GM12878 (cell line): ENCODE data around the gene PPM1G. TPM values are rescaled to one million over a fixed set of nuclear protein-coding genes. Genes with fewer than 3 reads are reported as not detected.

Source experiments
- BHLHE40 ChIP-seq, 2 experiments: fragments of 450-650 bp in 1 of 2; IDR thresholded peaks; 2 replicates each; pipeline ENCODE4 v1.6.1; 2011 to 2017; ENCODE audit warnings: low read depth in 2 of 2, borderline replicate concordance in 1 of 2, improper control_type of control experiment in 1 of 2, low read length in 1 of 2, mild to moderate bottlenecking in 1 of 2
- E4F1 ChIP-seq: fragments of 450-650 bp; IDR thresholded peaks from 2 replicates; pipeline ENCODE4 v1.6.1; 2018; ENCODE audit warnings: borderline replicate concordance, mild to moderate bottlenecking; ENCODE audit not compliant: partially characterized antibody
- EP300 ChIP-seq, 2 experiments: fragments of 150-350 bp in 1 of 2; IDR thresholded peaks; 2 replicates each; pipeline ENCODE4 v1.6.1; 2011 to 2012; ENCODE audit warnings: low read depth in 2 of 2, low read length in 2 of 2, borderline replicate concordance in 1 of 2, improper control_type of control experiment in 1 of 2, inconsistent platforms in 1 of 2; ENCODE audit not compliant: control insufficient read depth in 1 of 2
- ETV6 ChIP-seq, 2 experiments: fragments of 450-650 bp in 1 of 2; IDR thresholded peaks in 1 of 2; conservative IDR thresholded peaks in 1 of 2; 2 replicates each; pipeline ENCODE4 v1.6.1; 2014; ENCODE audit warnings: antibody characterized with exemption in 1 of 2, borderline replicate concordance in 1 of 2, low read depth in 1 of 2, mild to moderate bottlenecking in 1 of 2, moderate library complexity in 1 of 2
- GABPA ChIP-seq: IDR thresholded peaks from 2 replicates; pipeline ENCODE4 v1.6.1; 2014; ENCODE audit warnings: antibody characterized with exemption, low read depth, mild to moderate bottlenecking, inconsistent platforms
- HCFC1 ChIP-seq: fragments of 150-350 bp; IDR thresholded peaks from 2 replicates; pipeline ENCODE4 v1.6.1; 2014; ENCODE audit warnings: low read length
- MEF2A ChIP-seq: IDR thresholded peaks from 2 replicates; pipeline ENCODE4 v1.6.1; 2011; ENCODE audit warnings: low read depth, mild to moderate bottlenecking, low read length, moderate library complexity; ENCODE audit not compliant: insufficient read depth
- MEF2B ChIP-seq: fragments of 450-650 bp; IDR thresholded peaks from 2 replicates; pipeline ENCODE4 v1.6.1; 2018; ENCODE audit warnings: mild to moderate bottlenecking, moderate library complexity; ENCODE audit not compliant: partially characterized antibody, poor library complexity, severe bottlenecking
- MXI1 ChIP-seq: fragments of 150-350 bp; IDR thresholded peaks from 2 replicates; pipeline ENCODE4 v1.6.1; 2011; ENCODE audit warnings: low read depth, mild to moderate bottlenecking, inconsistent platforms, low read length, improper control_type of control experiment
- NRF1 ChIP-seq: conservative IDR thresholded peaks from 2 replicates; pipeline ENCODE4 v1.6.1; 2011; ENCODE audit warnings: mild to moderate bottlenecking, low read depth, low read length, improper control_type of control experiment
- POU2F2 ChIP-seq: IDR thresholded peaks from 3 replicates; pipeline ENCODE4 v1.6.1; 2011; ENCODE audit warnings: low read depth, mild to moderate bottlenecking, low read length, borderline replicate concordance
- RAD21 ChIP-seq: IDR thresholded peaks from 2 replicates; pipeline ENCODE4 v1.6.1; 2011; ENCODE audit warnings: mild to moderate bottlenecking, low read depth, low read length, moderate library complexity; ENCODE audit not compliant: insufficient read depth
- RUNX3 ChIP-seq: IDR thresholded peaks from 2 replicates; pipeline ENCODE4 v1.6.1; 2012; ENCODE audit warnings: low read length, inconsistent platforms
- SIN3A ChIP-seq: IDR thresholded peaks from 2 replicates; pipeline ENCODE4 v1.6.1; 2012; ENCODE audit warnings: low read depth, low read length, improper control_type of control experiment
- SPI1 ChIP-seq: IDR thresholded peaks from 2 replicates; pipeline ENCODE4 v1.6.1; 2011; ENCODE audit warnings: low read depth, mild to moderate bottlenecking, low read length, moderate library complexity, borderline replicate concordance; ENCODE audit not compliant: insufficient read depth
- STAT3 ChIP-seq: IDR thresholded peaks from 2 replicates; pipeline ENCODE4 v1.6.1; 2011; ENCODE audit warnings: low read depth, low read length, improper control_type of control experiment
- TAF1 ChIP-seq: IDR thresholded peaks from 2 replicates; pipeline ENCODE4 v1.6.1; 2011; ENCODE audit warnings: mild to moderate bottlenecking, low read depth, low read length, borderline replicate concordance
- YY1 ChIP-seq: IDR thresholded peaks from 2 replicates; pipeline ENCODE4 v1.6.1; 2011; ENCODE audit warnings: low read depth, mild to moderate bottlenecking, low read length
- polyA plus RNA-seq, 11 experiments: library from polyadenylated mRNA; depleted of rRNA in 4 of 11; unstranded in 6 of 11; stranded (reverse) in 5 of 11; fragments of >200 nt; fragmentation: Nextera tagmentation in 4 of 11; fragmentation: Illumina TruSeq in 1 of 11; extraction: Ambion mirVana in 4 of 11; extraction: Trizol in 1 of 11; gene quantifications; 1 replicate in 1 of 11; 2 replicates in 10 of 11; pipeline versions ENCODE4 v1.2.1 to v1.2.3, GENCODE V29; 2011 to 2016; ENCODE audit warnings: inconsistent platforms in 2 of 11, missing spikeins in 2 of 11, low read depth in 1 of 11
- total RNA-seq, 4 experiments: library from RNA; depleted of rRNA in 3 of 4; stranded (reverse); fragments of >200 nt in 3 of 4; fragmentation: Illumina TruSeq in 1 of 4; extraction: Trizol in 1 of 4; gene quantifications; 2 replicates each; pipeline versions ENCODE4 v1.2.1 to v1.2.3, GENCODE V29; 2013 to 2021
- TF ChIP-seq, protein P1 (sequence below): fragments of 450-650 bp; IDR thresholded peaks from 2 replicates; pipeline ENCODE4 v1.6.1; 2016; ENCODE audit warnings: mild to moderate bottlenecking, moderate library complexity, borderline replicate concordance
- TF ChIP-seq, protein P2 (sequence below): fragments of 450-650 bp; IDR thresholded peaks from 2 replicates; pipeline ENCODE4 v1.6.1; 2016; ENCODE audit warnings: mild to moderate bottlenecking

PPM1G gene
- total and polyA plus RNA-seq, 10 of the 15 experiments (the other 5 are each of a cell fraction or from before 2014, with no cell fraction given): 68.8 to 171 (median 121) TPM

DNA sequence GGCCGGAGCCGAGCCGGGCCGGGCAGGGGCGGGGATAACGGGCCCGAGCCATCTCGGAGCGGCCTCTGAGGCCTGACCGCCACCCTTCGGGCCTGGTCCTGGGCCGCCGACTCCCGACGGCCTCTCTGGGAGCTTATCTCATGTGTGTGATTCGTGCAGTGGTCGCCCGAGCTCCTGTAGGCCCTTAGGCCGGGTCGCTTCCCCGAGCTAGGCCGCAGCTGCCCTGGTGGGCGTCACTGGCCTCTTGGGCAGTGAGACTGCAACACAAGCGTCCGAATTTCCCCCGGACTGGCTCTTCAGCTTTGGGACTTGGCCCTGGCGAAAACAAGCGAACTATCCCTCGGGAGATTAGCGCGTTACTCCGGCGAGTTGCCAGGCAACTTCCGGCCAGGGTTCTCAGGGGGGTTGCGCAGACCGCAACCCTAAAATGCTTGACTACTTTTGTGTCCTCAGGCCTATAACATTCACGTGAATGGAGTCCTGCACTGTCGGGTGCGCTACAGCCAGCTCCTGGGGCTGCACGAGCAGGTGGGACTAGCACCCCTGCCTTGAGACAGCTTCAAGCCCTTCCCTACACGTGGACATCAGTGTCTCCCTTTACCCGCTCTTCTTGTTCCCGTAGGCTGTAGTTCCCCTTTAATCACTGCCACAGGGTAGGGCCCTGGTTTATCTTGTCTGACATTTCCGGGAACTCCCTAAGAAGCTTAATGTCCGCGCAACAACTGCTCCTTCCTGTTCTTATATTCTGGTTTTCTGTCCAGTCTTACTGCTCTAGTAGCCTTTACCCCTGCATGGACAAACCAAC, 38.4 kb downstream of the PPM1G start (continued):
- TF ChIP-seq RAD21 (no peak), EP300 (IDR thresholded peaks at IDR 0.05; ENCODE audit: borderline replicate concordance in 1 of 2, control insufficient read depth in 1 of 2, low read depth in 2 of 2, low read length in 2 of 2) (0 out of 4 replicates have a peak, but pooled peaks of 1 of the 2 experiments have one; percentile 7), MEF2A (no peak), STAT3 (0 out of 2 replicates have a peak, but pooled peaks have one; percentile 42), E4F1 (no peak), TAF1 (0 out of 2 replicates have a peak, but pooled peaks have one; percentile 19), HCFC1 (0 out of 2 replicates have a peak, but pooled peaks have one; percentile 22), SIN3A (peak; percentile 56; the same call in 1 of the 2 replicates), ETV6 (conservative IDR thresholded peaks at IDR 0.05 in 1 of 2, IDR thresholded peaks at IDR 0.05 in 1 of 2; ENCODE audit: borderline replicate concordance in 1 of 2, low read depth in 1 of 2) (no peak), GABPA (0 out of 2 replicates have a peak, but pooled peaks have one; percentile 58), POU2F2 (peak; percentile 54; the same call in 1 of the 3 replicates), MEF2B (peak; percentile 83), MXI1 (peak; percentile 82), BHLHE40 (IDR thresholded peaks at IDR 0.05; ENCODE audit: borderline replicate concordance in 1 of 2, low read depth in 2 of 2, low read length in 1 of 2) (peak; percentile 87 to 90), SPI1 (peak; percentile 21; the same call in 1 of the 2 replicates), RUNX3 (peak; percentile 89), NRF1 (no peak), YY1 (peak; percentile 59)
- TF ChIP-seq, protein P1, sequence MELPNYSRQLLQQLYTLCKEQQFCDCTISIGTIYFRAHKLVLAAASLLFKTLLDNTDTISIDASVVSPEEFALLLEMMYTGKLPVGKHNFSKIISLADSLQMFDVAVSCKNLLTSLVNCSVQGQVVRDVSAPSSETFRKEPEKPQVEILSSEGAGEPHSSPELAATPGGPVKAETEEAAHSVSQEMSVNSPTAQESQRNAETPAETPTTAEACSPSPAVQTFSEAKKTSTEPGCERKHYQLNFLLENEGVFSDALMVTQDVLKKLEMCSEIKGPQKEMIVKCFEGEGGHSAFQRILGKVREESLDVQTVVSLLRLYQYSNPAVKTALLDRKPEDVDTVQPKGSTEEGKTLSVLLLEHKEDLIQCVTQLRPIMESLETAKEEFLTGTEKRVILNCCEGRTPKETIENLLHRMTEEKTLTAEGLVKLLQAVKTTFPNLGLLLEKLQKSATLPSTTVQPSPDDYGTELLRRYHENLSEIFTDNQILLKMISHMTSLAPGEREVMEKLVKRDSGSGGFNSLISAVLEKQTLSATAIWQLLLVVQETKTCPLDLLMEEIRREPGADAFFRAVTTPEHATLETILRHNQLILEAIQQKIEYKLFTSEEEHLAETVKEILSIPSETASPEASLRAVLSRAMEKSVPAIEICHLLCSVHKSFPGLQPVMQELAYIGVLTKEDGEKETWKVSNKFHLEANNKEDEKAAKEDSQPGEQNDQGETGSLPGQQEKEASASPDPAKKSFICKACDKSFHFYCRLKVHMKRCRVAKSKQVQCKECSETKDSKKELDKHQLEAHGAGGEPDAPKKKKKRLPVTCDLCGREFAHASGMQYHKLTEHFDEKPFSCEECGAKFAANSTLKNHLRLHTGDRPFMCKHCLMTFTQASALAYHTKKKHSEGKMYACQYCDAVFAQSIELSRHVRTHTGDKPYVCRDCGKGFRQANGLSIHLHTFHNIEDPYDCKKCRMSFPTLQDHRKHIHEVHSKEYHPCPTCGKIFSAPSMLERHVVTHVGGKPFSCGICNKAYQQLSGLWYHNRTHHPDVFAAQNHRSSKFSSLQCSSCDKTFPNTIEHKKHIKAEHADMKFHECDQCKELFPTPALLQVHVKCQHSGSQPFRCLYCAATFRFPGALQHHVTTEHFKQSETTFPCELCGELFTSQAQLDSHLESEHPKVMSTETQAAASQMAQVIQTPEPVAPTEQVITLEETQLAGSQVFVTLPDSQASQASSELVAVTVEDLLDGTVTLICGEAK: no peak
- TF ChIP-seq, protein P2, sequence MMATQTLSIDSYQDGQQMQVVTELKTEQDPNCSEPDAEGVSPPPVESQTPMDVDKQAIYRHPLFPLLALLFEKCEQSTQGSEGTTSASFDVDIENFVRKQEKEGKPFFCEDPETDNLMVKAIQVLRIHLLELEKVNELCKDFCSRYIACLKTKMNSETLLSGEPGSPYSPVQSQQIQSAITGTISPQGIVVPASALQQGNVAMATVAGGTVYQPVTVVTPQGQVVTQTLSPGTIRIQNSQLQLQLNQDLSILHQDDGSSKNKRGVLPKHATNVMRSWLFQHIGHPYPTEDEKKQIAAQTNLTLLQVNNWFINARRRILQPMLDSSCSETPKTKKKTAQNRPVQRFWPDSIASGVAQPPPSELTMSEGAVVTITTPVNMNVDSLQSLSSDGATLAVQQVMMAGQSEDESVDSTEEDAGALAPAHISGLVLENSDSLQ: peak; percentile 51
